D721Med (cell line): Measurements from ENCODE around the gene AP1S1.

Experiments used
- DNase-seq: peaks from one replicate; pipeline ENCODE4 v3.0.0; 2011; ENCODE audit warnings: low spot score; ENCODE audit not compliant: insufficient read length
- FAIRE-seq: peaks from 2 replicates; lab custom pipeline; 2011; peaks lifted over from hg19 to GRCh38; lab: Jason Lieb, UNC
- TF ChIP-seq, protein P1 (sequence below): IDR thresholded peaks from 2 replicates; pipeline ENCODE4 v1.5.1; 2012; ENCODE audit warnings: mild to moderate bottlenecking, control low read depth; ENCODE audit not compliant: insufficient read depth; ENCODE audit errors: missing control alignments

Gene AP1S1

DNA sequence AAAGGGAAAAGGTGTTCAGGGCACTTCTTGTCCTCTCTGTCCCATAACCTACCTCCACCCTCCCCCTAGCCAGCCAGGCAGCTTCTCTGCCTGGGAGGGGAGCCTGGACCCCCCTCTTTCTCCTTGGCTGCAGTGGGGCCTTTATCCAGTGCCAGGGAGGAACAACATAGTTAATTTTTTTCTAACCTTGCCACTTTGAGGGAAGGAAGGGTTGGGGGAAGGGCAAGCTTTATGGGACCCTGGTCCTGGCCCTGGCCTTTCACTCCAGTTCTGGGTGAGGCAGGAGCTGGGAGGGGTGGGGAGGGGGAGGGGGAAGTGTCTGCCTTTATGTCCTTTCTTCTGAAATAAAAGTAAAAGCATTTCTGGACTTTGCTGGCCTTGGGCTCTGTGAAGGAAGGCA lies 6.6 kb downstream of the AP1S1 start:
- TF ChIP-seq, protein P1, sequence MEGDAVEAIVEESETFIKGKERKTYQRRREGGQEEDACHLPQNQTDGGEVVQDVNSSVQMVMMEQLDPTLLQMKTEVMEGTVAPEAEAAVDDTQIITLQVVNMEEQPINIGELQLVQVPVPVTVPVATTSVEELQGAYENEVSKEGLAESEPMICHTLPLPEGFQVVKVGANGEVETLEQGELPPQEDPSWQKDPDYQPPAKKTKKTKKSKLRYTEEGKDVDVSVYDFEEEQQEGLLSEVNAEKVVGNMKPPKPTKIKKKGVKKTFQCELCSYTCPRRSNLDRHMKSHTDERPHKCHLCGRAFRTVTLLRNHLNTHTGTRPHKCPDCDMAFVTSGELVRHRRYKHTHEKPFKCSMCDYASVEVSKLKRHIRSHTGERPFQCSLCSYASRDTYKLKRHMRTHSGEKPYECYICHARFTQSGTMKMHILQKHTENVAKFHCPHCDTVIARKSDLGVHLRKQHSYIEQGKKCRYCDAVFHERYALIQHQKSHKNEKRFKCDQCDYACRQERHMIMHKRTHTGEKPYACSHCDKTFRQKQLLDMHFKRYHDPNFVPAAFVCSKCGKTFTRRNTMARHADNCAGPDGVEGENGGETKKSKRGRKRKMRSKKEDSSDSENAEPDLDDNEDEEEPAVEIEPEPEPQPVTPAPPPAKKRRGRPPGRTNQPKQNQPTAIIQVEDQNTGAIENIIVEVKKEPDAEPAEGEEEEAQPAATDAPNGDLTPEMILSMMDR = no peak
- FAIRE-seq (no peak), DNase-seq (no peak)

DNA sequence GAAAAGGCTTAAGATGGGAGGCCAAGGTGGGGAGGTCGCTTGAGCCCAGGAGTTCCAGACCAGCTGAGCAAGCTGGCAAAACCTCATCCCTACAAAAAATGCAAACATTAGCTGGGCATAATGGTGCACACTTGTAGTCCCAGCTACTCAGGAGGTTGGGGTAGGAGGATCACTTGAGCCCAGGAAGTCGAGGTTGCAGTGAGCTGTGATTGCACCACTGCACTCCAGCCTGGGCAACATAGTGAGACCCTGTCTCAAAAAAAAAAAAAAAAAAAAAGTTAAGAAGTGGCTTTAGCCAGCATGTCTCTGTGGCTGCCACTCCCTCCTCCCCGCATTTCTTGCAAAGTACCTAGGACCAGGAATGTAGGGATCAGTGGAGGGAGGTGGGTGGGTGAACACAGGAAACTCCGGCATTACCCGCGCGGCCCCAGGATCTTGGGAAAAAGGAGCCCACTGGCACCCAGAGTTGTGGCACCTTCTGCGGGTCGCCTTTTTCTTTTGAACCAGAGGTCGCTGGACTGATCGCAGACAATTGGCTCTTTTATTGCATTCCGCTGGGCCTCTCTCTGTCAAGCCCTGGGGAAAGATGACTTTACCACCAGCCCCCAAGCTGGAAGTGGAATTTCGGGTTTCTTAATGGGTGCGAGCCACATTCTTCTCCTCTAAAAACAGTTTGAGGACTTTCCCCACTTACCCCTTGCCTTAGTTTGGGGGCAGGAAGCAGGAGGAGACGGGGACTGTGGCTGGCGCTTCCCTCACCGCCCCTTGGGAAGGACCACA lies 7.6 kb downstream of the AP1S1 start:
- FAIRE-seq (no peak), DNase-seq (no peak)
- TF ChIP-seq, protein P1 = no peak

DNA sequence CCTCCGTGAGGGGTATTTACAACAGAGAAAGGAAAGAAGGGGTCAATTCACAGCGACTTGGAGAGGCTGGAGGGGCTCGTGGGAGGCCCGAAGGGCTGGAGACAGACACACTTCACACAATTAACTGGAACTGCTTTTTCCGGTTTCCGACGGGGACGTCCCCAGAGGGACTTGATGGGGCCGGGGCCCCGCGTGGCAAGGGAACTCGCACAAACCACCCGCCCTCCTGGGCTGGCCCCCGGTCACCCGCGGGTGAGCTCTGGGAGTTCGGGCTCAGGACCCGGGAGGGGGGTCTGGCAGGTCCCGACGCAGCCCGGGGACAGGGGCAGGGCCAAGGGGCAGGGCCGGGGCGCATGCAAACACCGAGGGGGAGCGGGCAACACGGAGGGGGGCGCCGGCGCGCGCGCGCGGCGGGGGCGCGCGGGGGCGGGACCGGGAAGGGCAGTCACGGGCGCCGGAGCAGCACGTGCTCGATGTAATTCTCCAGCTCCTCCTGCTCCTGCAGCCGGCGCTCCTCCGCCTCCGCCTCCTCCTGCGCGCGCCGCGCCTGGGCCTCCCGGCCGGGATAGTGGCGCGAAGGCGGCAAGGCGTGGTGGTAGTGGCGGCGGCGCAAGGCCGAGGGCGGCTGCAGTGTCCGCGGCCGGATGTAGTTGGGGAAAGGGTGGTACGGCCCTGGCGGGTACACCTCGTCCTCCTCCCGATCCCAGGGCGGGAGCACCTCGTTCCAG lies 8.4 kb downstream of the AP1S1 start:
- DNase-seq (no peak), FAIRE-seq (no peak)
- TF ChIP-seq, protein P1 = no peak

DNA sequence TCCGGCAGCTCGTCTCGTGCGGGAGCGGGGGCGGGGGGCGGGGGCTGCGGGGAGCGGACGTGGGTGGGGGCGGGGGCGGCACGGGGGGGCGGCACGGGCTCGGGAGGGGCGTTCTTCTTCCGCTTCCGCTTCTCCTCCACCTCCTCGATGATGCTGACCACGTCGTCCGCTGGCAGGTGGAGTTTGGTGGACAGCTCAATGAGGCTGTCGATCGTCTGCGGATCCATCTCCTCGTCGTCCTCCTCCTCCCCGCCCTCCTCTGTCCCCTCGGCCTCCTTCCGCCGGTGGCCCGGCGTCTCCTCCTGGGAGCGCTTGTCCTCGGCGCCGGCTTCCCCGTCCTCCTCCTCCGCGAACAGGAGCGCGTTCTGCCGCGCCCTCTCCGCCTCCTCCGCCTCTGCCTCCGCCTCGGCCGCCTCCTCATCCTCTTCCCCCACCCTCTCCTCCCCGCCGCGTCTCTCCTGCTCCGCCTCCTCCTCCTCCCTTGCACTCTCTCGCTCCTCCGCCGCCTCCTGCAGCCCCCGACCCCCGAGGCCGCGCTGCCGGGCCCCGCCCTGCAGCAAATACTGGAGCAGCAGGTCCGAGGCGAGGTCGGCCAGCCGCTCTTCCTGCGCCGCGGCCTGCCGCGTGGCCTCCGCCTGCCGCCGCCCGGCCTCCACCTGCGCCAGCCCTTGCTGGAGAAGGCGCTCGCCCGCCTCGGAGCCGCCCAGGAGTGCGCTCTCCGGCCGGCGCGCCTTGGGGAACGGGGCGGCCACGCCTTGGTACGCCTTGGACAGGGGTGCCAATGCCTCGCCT lies 9.2 kb downstream of the AP1S1 start:
- TF ChIP-seq, protein P1 = no peak
- FAIRE-seq (no peak), DNase-seq (no peak)

DNA sequence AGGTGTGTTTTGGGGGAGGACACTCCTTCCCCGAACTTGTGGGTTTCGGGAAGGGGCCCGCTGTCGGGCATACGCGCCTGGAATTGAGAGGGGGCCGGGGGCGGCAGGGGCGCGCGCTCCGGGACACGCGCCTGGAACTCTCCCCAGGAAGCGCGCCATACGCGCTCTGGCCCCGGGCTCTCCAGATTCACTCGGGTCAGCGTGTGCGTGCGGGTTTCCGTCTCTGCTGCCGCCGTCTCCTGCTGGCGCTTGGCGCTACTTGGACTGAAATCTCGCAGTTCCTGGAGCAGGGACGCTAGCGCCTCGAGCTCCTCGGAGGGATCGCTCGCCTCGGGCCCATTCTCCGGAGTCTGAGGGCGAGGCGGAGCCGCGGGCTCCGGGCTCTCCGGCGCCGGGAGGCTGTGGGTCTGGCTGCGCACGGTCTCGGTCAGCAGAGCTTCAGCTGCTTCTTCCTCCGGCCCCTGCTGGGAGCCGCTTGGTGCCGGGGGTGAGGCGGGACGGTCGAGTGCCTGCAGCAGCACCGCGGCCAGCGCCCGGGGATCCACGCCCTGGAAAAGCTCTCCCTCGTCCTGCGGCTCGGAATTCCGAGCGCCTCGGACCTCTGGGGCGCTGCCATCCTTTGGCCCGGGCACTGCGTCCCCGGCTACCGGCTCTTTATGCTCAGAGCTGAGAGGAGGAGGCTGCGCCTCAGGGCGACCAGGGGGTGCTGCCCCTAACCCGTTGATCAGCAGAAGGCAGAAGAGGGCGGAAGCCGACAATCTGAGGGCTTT lies 10.0 kb downstream of the AP1S1 start:
- TF ChIP-seq, protein P1 = no peak
- no peak for FAIRE-seq
- DNase-seq = no peak

DNA sequence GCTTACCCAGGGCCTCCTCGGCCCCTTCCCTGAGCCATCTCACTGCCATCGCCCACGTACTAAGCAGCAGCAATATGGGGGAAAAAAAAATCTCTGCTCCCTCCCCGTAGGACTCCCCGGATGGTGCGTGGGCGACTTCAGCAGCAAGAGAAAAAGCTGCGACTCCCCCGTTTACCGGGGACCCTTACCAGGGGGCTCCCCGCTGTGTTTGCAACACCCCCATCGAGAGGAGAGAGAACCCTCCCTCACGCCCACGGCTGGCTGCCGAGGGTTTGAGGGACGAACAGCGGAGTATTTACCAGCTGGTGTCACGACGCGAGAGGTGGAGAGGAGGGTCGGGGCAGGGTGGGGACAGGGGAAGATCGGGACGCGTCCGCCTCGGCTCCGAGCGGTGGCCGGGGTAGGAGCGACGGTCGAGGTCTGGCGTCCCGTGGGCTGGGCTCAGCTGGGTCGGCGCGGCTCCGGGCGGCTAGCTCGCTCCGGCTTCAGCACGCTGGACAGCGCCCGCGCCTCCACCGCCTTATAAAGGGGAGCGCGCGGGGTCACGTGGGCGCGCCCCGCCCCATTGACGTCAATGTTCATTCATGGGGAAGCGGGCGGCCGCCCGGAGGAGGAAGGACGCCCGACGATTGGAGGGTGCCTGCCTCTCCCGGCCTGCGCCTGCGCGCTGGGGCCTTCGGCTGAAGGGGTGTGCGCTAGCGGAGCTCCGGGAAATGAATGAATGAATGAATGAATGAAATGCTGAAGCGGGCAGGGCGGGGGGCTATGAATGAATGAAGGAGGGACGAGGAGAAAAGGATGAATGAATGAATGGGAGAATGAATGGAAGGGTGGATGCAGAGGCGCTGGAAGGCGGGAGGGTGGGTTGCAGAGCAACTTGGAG lies 11.0 kb downstream of the AP1S1 start, which contains the start of gene VGF:
TSS of gene VGF (minus strand) at position 495 of the 883 bp plus-strand sequence. CDS start 726 bp downstream, outside the sequence.
- TF ChIP-seq, protein P1 = no peak
- DNase-seq (peak; percentile 79), FAIRE-seq (no peak)
